Measurements from ENCODE around the gene SSR2. TPM values are rescaled to one million over a fixed set of nuclear protein-coding genes. Genes with fewer than 3 reads are reported as not detected.

SSR2 gene
- total RNA-seq (100 to 1,000 TPM; 187 to 313 TPM), polyA plus RNA-seq (ENCODE audit: insufficient read length in 2 of 2) (100 to 1,000 TPM; 186 to 225 TPM)
- long read RNA-seq, donor 1, full-length matches to known transcripts: 127 of 142 reads
- long read RNA-seq, donor 1, partial matches to known transcripts: 15 of 142 reads
- long read RNA-seq, donor 1, other reads (novel, unspliced or antisense): 0 of 142 reads
- long read RNA-seq, donor 2, full-length matches to known transcripts: 37 of 37 reads
- long read RNA-seq, donor 2, partial matches to known transcripts: 0 of 37 reads
- long read RNA-seq, donor 2, other reads (novel, unspliced or antisense): 0 of 37 reads
- long read RNA-seq, donor 3, full-length matches to known transcripts: 42 of 64 reads
- long read RNA-seq, donor 3, partial matches to known transcripts: 22 of 64 reads
- long read RNA-seq, donor 3, other reads (novel, unspliced or antisense): 0 of 64 reads
- long read RNA-seq, donor 4, full-length matches to known transcripts: 442 of 587 reads
- long read RNA-seq, donor 4, partial matches to known transcripts: 134 of 587 reads
- long read RNA-seq, donor 4, other reads (novel, unspliced or antisense): 11 of 587 reads

- Histone ChIP-seq H3K4me1 (ENCODE audit: control insufficient read depth, insufficient read depth, low read length) (peaks cover 8% of the 10 kb centered on the region), H3K27me3 (ENCODE audit: control insufficient read depth, insufficient read depth, low read length) (no peaks in the 10 kb centered on the region), H3K27ac (ENCODE audit: low read depth, low read length) (peak within 1 kb of the TSS; percentile 76), H3K4me3 (ENCODE audit: low read depth, low read length) (peak within 1 kb of the TSS; percentile 78), H3K36me3 (ENCODE audit: control insufficient read depth, insufficient read depth, low read length) (peaks cover 31% of the 10 kb centered on the region), H3K9me3 (ENCODE audit: control insufficient read depth, insufficient read depth, low read length) (no peaks in the 10 kb centered on the region)
- peak; percentile 76 to 99 (median 89) for DNase-seq (ENCODE audit: low read depth in 4 of 6, low spot score in 6 of 6)
- 0% methylated on average over 44 of the region's 45 CpGs for WGBS (ENCODE audit: insufficient coverage)
Observed at GRCh38 chr1:156020293-156021092, at the start of gene SSR2. SSR2 (minus strand) TSS chr1:156020951; CDS start chr1:156020167, 784 bp downstream.

GRCh38 chr1:156070548-156070947, 49.8 kb upstream of the SSR2 start:
- Histone ChIP-seq H3K27me3 (ENCODE audit: control insufficient read depth, insufficient read depth, low read length) (no peaks in the 10 kb centered on the region), H3K4me3 (ENCODE audit: low read depth, low read length) (no peak overlapping the region), H3K27ac (ENCODE audit: low read depth, low read length) (no peak overlapping the region), H3K36me3 (ENCODE audit: control insufficient read depth, insufficient read depth, low read length) (peaks cover 24% of the 10 kb centered on the region), H3K4me1 (ENCODE audit: control insufficient read depth, insufficient read depth, low read length) (peaks cover 35% of the 10 kb centered on the region), H3K9me3 (ENCODE audit: control insufficient read depth, insufficient read depth, low read length) (no peaks in the 10 kb centered on the region)
- WGBS (ENCODE audit: insufficient coverage): 27% methylated on average over 4 of the region's 4 CpGs
- peak in 2 of 6 donors; percentile 72 to 81 for DNase-seq (ENCODE audit: low read depth in 4 of 6, low spot score in 6 of 6)

GRCh38 chr1:156069490-156070455, 49.0 kb upstream of the SSR2 start:
- Histone ChIP-seq H3K36me3 (ENCODE audit: control insufficient read depth, insufficient read depth, low read length) (peaks cover 16% of the 10 kb centered on the region), H3K4me1 (ENCODE audit: control insufficient read depth, insufficient read depth, low read length) (peaks cover 27% of the 10 kb centered on the region), H3K27me3 (ENCODE audit: control insufficient read depth, insufficient read depth, low read length) (no peaks in the 10 kb centered on the region), H3K27ac (ENCODE audit: low read depth, low read length) (no peak overlapping the region), H3K9me3 (ENCODE audit: control insufficient read depth, insufficient read depth, low read length) (no peaks in the 10 kb centered on the region), H3K4me3 (ENCODE audit: low read depth, low read length) (no peak overlapping the region)
- WGBS (ENCODE audit: insufficient coverage): 81% methylated on average over 3 of the region's 3 CpGs
- DNase-seq (ENCODE audit: low read depth in 4 of 6, low spot score in 6 of 6): no peak

- Histone ChIP-seq H3K9me3 (ENCODE audit: control insufficient read depth, insufficient read depth, low read length) (no peaks in the 10 kb centered on the region), H3K27ac (ENCODE audit: low read depth, low read length) (no peak overlapping the region), H3K4me3 (ENCODE audit: low read depth, low read length) (no peak overlapping the region), H3K27me3 (ENCODE audit: control insufficient read depth, insufficient read depth, low read length) (no peaks in the 10 kb centered on the region), H3K4me1 (ENCODE audit: control insufficient read depth, insufficient read depth, low read length) (peaks cover 16% of the 10 kb centered on the region), H3K36me3 (ENCODE audit: control insufficient read depth, insufficient read depth, low read length) (no peaks in the 10 kb centered on the region)
- DNase-seq (ENCODE audit: low read depth in 4 of 6, low spot score in 6 of 6): no peak
- 77% methylated on average over 1 of the region's 2 CpGs for WGBS (ENCODE audit: insufficient coverage)
Observed at GRCh38 chr1:156067262-156067661, 46.5 kb upstream of the SSR2 start.

GRCh38 chr1:156065871-156066270, 45.1 kb upstream of the SSR2 start:
- H3K27ac ChIP-seq (ENCODE audit: low read depth, low read length): no peak overlapping the region
- peaks cover 16% of the 10 kb centered on the region for H3K4me1 ChIP-seq (ENCODE audit: control insufficient read depth, insufficient read depth, low read length)
- WGBS (ENCODE audit: insufficient coverage): 65% methylated on average over 15 of the region's 16 CpGs
- H3K36me3 ChIP-seq (ENCODE audit: control insufficient read depth, insufficient read depth, low read length): no peaks in the 10 kb centered on the region
- no peak for DNase-seq (ENCODE audit: low read depth in 4 of 6, low spot score in 6 of 6)
- H3K9me3 ChIP-seq (ENCODE audit: control insufficient read depth, insufficient read depth, low read length): no peaks in the 10 kb centered on the region
- no peak overlapping the region for H3K4me3 ChIP-seq (ENCODE audit: low read depth, low read length)
- no peaks in the 10 kb centered on the region for H3K27me3 ChIP-seq (ENCODE audit: control insufficient read depth, insufficient read depth, low read length)

GRCh38 chr1:156065212-156065611, 44.5 kb upstream of the SSR2 start:
- DNase-seq (ENCODE audit: low read depth in 4 of 6, low spot score in 6 of 6): no peak
- peaks cover 10% of the 10 kb centered on the region for H3K4me1 ChIP-seq (ENCODE audit: control insufficient read depth, insufficient read depth, low read length)
- H3K27me3 ChIP-seq (ENCODE audit: control insufficient read depth, insufficient read depth, low read length): no peaks in the 10 kb centered on the region
- H3K9me3 ChIP-seq (ENCODE audit: control insufficient read depth, insufficient read depth, low read length): no peaks in the 10 kb centered on the region
- no peak overlapping the region for H3K4me3 ChIP-seq (ENCODE audit: low read depth, low read length)
- H3K36me3 ChIP-seq (ENCODE audit: control insufficient read depth, insufficient read depth, low read length): no peaks in the 10 kb centered on the region
- H3K27ac ChIP-seq (ENCODE audit: low read depth, low read length): no peak overlapping the region
- 87% methylated on average over 3 of the region's 3 CpGs for WGBS (ENCODE audit: insufficient coverage)

GRCh38 chr1:156064615-156065014, 43.9 kb upstream of the SSR2 start:
- no peaks in the 10 kb centered on the region for H3K36me3 ChIP-seq (ENCODE audit: control insufficient read depth, insufficient read depth, low read length)
- H3K9me3 ChIP-seq (ENCODE audit: control insufficient read depth, insufficient read depth, low read length): no peaks in the 10 kb centered on the region
- no peaks in the 10 kb centered on the region for H3K27me3 ChIP-seq (ENCODE audit: control insufficient read depth, insufficient read depth, low read length)
- no CpG with 5 or more reads among the region's 2 CpGs for WGBS (ENCODE audit: insufficient coverage)
- peaks cover 6% of the 10 kb centered on the region for H3K4me1 ChIP-seq (ENCODE audit: control insufficient read depth, insufficient read depth, low read length)
- H3K27ac ChIP-seq (ENCODE audit: low read depth, low read length): no peak overlapping the region
- no peak overlapping the region for H3K4me3 ChIP-seq (ENCODE audit: low read depth, low read length)
- no peak for DNase-seq (ENCODE audit: low read depth in 4 of 6, low spot score in 6 of 6)

GRCh38 chr1:156063997-156064285, 43.2 kb upstream of the SSR2 start:
- no peak for DNase-seq (ENCODE audit: low read depth in 4 of 6, low spot score in 6 of 6)
- no peaks in the 10 kb centered on the region for H3K27me3 ChIP-seq (ENCODE audit: control insufficient read depth, insufficient read depth, low read length)

GRCh38 chr1:156062189-156062588, 41.4 kb upstream of the SSR2 start:
- no peak for DNase-seq (ENCODE audit: low read depth in 4 of 6, low spot score in 6 of 6)
- Histone ChIP-seq H3K4me1 (ENCODE audit: control insufficient read depth, insufficient read depth, low read length) (peaks cover 6% of the 10 kb centered on the region), H3K27ac (ENCODE audit: low read depth, low read length) (no peak overlapping the region), H3K9me3 (ENCODE audit: control insufficient read depth, insufficient read depth, low read length) (no peaks in the 10 kb centered on the region), H3K27me3 (ENCODE audit: control insufficient read depth, insufficient read depth, low read length) (no peaks in the 10 kb centered on the region), H3K4me3 (ENCODE audit: low read depth, low read length) (no peak overlapping the region), H3K36me3 (ENCODE audit: control insufficient read depth, insufficient read depth, low read length) (peaks cover 13% of the 10 kb centered on the region)
- 100% methylated on average over 1 of the region's 3 CpGs for WGBS (ENCODE audit: insufficient coverage)

More at GRCh38 chr1:156063997-156064285, 43.2 kb upstream of the SSR2 start:
- no peak overlapping the region for H3K27ac ChIP-seq (ENCODE audit: low read depth, low read length)
- H3K4me1 ChIP-seq (ENCODE audit: control insufficient read depth, insufficient read depth, low read length): peaks cover 6% of the 10 kb centered on the region
- no peak overlapping the region for H3K4me3 ChIP-seq (ENCODE audit: low read depth, low read length)
- no peaks in the 10 kb centered on the region for H3K9me3 ChIP-seq (ENCODE audit: control insufficient read depth, insufficient read depth, low read length)
- H3K36me3 ChIP-seq (ENCODE audit: control insufficient read depth, insufficient read depth, low read length): peaks cover under 1% of the 10 kb centered on the region
- WGBS (ENCODE audit: insufficient coverage): no CpG with 5 or more reads among the region's 2 CpGs

All from spinal cord (tissue), 10 donors.